GM19193 (cell line): ENCODE data around the gene GPX5.

Source experiments
- POLR2A ChIP-seq: IDR thresholded peaks from 4 replicates; pipeline ENCODE4 v1.6.1; 2011; ENCODE audit not compliant: insufficient read depth, insufficient read length; ENCODE audit errors: extremely low read depth

Gene GPX5

GRCh38 chr6:28542440-28543296 is 17.0 kb downstream of the GPX5 start:
- no peak for TF ChIP-seq POLR2A

- TF ChIP-seq POLR2A = no peak
These were observed 18.2 kb downstream of the GPX5 start for GRCh38 chr6:28543651-28544610.

- TF ChIP-seq POLR2A = no peak
These were observed 20.3 kb downstream of the GPX5 start for GRCh38 chr6:28545955-28546354.

- TF ChIP-seq POLR2A = no peak
These were observed 26.4 kb downstream of the GPX5 start for GRCh38 chr6:28551891-28552666.

- no peak for TF ChIP-seq POLR2A
These were observed 27.8 kb downstream of the GPX5 start for GRCh38 chr6:28553384-28553985.

- no peak for TF ChIP-seq POLR2A
These were observed 28.6 kb downstream of the GPX5 start for GRCh38 chr6:28553986-28554881.

DNA sequence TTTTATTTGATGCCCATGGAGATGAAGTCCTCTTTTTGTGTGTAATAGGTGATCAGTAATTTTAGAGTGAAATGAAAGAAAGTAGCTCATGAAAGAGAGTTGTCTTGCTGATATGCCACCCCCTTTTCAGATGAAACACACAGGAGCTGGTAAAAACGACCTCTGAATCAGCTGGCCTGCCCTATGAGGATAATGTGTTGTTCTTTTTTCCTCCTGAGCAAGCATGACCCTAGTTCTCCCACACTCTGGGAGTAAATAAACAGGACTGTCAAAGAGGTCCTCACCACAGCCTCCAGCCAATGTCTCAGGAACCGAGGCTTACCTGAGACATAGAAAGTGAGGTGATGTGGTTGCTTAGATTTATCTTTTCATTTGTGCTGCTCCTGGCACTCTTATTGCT is 29.5 kb downstream of the GPX5 start:
- no peak for TF ChIP-seq POLR2A

GRCh38 chr6:28558629-28559028 is 32.9 kb downstream of the GPX5 start:
- no peak for TF ChIP-seq POLR2A

GRCh38 chr6:28563430-28564095 is 37.9 kb downstream of the GPX5 start:
- TF ChIP-seq POLR2A = no peak

DNA sequence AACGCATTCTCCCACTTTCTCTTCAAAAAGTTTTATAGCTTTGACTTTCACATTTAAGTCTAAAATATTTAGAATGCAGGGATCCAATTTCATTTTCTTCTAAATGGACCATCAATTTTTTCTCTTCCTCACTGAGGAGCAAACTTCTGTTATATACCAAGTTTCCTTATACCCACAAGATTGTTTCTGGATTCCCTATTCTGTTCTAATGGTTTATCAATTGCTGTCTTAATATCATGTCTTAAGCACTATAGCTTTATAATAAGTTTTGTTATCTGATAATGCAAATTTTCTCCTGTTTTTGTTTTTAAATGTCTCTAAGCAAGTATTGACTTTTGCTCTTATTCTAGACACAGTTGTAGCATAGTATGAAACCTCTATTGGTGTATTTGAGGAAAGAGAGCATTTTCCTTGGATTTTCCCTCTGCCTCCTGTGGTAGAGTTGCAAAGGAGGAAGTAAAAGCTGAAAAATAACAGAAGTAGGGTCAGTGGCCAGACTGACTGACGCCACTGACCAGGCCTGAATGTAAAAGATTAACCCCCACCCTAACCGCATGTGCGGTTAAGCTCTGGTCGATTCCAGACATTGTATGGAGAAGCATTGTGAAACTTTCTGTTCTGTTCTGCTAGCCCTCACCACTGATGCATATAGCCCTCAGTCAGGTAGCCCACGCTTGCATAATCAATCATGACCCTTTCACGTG is 40.3 kb downstream of the GPX5 start:
- no peak for TF ChIP-seq POLR2A

DNA sequence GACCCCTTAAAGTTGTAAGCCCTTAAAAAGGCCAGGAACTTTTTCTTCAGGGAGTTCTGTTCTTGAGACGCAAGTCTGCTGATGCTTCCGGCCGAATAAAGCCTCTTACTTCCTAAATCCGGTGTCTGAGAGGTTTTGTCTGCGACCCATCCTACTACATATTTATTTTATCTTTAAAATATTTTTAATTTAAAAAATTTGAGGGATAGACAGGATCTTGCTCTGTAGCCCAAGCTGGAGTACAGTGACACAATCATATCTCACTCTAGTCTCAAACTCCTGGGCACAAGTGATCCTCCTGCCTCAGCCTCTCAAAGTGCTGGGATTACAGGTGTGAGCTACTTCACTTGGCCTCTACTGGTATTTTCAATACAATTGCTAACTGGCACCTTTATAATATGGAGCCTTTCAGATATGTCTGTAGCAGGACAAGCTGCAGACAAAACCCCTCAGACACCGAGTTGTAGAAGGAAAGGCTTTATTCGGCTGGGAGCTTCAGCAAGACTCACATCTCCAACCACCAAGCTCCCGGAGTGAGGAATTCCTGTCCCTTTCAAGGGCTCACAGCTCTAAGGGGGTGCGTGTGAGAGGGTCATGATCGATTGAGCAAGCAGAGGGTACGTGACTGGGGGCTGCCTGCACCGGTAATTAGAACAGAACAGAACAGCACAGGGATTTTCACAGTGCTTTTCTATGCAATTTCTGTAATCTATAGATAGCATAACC is 41.0 kb downstream of the GPX5 start:
- TF ChIP-seq POLR2A = no peak

DNA sequence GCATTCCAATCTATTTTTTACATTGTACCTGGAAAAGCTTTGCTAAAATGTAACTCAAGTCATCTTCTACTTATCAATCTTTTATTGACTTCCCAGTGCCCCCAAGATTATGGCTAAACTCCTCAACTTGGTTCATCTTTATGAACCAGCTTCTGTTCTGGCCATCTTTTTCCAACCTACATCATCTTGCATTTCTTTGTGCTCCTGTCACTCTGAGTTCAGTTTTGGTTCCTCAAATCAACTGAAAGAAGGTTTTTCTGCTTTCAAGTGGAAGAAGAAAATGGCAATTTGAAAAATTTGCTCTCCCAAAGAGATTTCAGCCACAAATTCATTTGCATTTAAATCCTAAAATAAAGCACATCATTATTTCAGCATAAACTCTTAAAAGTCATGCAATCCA is 41.8 kb downstream of the GPX5 start:
- TF ChIP-seq POLR2A = no peak
